Effector memory CD4-positive, alpha-beta T cell (primary cell): ENCODE data around the gene PEAR1.
"Not testable (repeated sequence)": the region's sequence is repeated elsewhere in the genome, so short reads cannot be mapped to it uniquely, and the experiment has no call there.

Experiments used
- DNase-seq, 3 donors: peaks; one replicate each; pipeline ENCODE4 v3.0.0-alpha.2; 2020
- H3K27ac ChIP-seq: 2 replicates; pipeline ENCODE4 v1.7.0; 2013; ENCODE audit warnings: mild to moderate bottlenecking, low read length, moderate library complexity; ENCODE audit not compliant: insufficient read depth, poor library complexity, severe bottlenecking
- H3K27me3 ChIP-seq: replicated peaks from 2 replicates; pipeline ENCODE4 v1.7.0; 2013; ENCODE audit warnings: mild to moderate bottlenecking, low read length; ENCODE audit not compliant: insufficient read depth, control insufficient read depth, poor library complexity, severe bottlenecking
- H3K36me3 ChIP-seq: 2 replicates; pipeline ENCODE4 v1.7.0; 2013; ENCODE audit warnings: mild to moderate bottlenecking, low read length, moderate library complexity; ENCODE audit not compliant: control insufficient read depth, insufficient read depth
- H3K4me1 ChIP-seq: 2 replicates; pipeline ENCODE4 v1.7.0; 2013; ENCODE audit warnings: low read length, mild to moderate bottlenecking; ENCODE audit not compliant: control insufficient read depth, insufficient read depth, poor library complexity, severe bottlenecking
- H3K4me3 ChIP-seq: 2 replicates; pipeline ENCODE4 v1.7.0; 2013; ENCODE audit warnings: low read length, low read depth, mild to moderate bottlenecking; ENCODE audit not compliant: insufficient read depth, poor library complexity, severe bottlenecking
- H3K9me3 ChIP-seq: 2 replicates; pipeline ENCODE4 v1.7.0; 2013; ENCODE audit warnings: mild to moderate bottlenecking, low read length, moderate library complexity; ENCODE audit not compliant: control insufficient read depth

The PEAR1 gene

GRCh38 chr1:156926695-156927094 is 33.2 kb downstream of the PEAR1 start:
- Histone ChIP-seq H3K4me1 (peaks cover 22% of the 10 kb centered on the region), H3K27me3 (peaks cover 57% of the 10 kb centered on the region)
- not testable (repeated sequence) for H3K36me3 ChIP-seq, H3K9me3 ChIP-seq, H3K27ac ChIP-seq, DNase-seq, H3K4me3 ChIP-seq

- no peak overlapping the region for H3K27ac ChIP-seq
- H3K27me3 ChIP-seq: peaks cover 52% of the 10 kb centered on the region
- H3K36me3 ChIP-seq: no peaks in the 10 kb centered on the region
- peak; percentile 16 to 46 (median 31) for DNase-seq
- H3K4me3 ChIP-seq: peak overlapping the region; percentile 16
- peaks cover 22% of the 10 kb centered on the region for H3K4me1 ChIP-seq
- no peaks in the 10 kb centered on the region for H3K9me3 ChIP-seq
Measured at GRCh38 chr1:156927215-156928042, 33.9 kb downstream of the PEAR1 start.

- Histone ChIP-seq H3K27me3 (peaks cover 45% of the 10 kb centered on the region), H3K36me3 (no peaks in the 10 kb centered on the region), H3K9me3 (no peaks in the 10 kb centered on the region), H3K4me1 (peaks cover 22% of the 10 kb centered on the region), H3K4me3 (no peak overlapping the region), H3K27ac (no peak overlapping the region)
- no peak for DNase-seq
Measured at GRCh38 chr1:156928043-156928602, 34.6 kb downstream of the PEAR1 start.

- Histone ChIP-seq H3K9me3 (no peaks in the 10 kb centered on the region), H3K27ac (no peak overlapping the region), H3K4me1 (peaks cover 12% of the 10 kb centered on the region), H3K36me3 (no peaks in the 10 kb centered on the region), H3K27me3 (peaks cover 29% of the 10 kb centered on the region), H3K4me3 (no peak overlapping the region)
- no peak for DNase-seq
Measured at GRCh38 chr1:156929596-156930238, 36.2 kb downstream of the PEAR1 start.

GRCh38 chr1:156930483-156930882 is 37.0 kb downstream of the PEAR1 start:
- H3K9me3 ChIP-seq: no peaks in the 10 kb centered on the region
- peaks cover 23% of the 10 kb centered on the region for H3K27me3 ChIP-seq
- no peak overlapping the region for H3K27ac ChIP-seq
- H3K36me3 ChIP-seq: no peaks in the 10 kb centered on the region
- DNase-seq: no peak
- H3K4me1 ChIP-seq: peaks cover 12% of the 10 kb centered on the region
- H3K4me3 ChIP-seq: no peak overlapping the region

- no peak for DNase-seq
- Histone ChIP-seq H3K9me3 (no peaks in the 10 kb centered on the region), H3K4me3 (no peak overlapping the region), H3K27me3 (peaks cover 20% of the 10 kb centered on the region), H3K27ac (no peak overlapping the region), H3K36me3 (no peaks in the 10 kb centered on the region), H3K4me1 (peaks cover 12% of the 10 kb centered on the region)
Measured at GRCh38 chr1:156931211-156931952, 37.9 kb downstream of the PEAR1 start.

- Histone ChIP-seq H3K4me3 (no peak overlapping the region), H3K9me3 (no peaks in the 10 kb centered on the region), H3K36me3 (no peaks in the 10 kb centered on the region), H3K27me3 (peaks cover 15% of the 10 kb centered on the region), H3K27ac (no peak overlapping the region), H3K4me1 (peaks cover 10% of the 10 kb centered on the region)
- DNase-seq: no peak
Measured at GRCh38 chr1:156931974-156932710, 38.6 kb downstream of the PEAR1 start.

- Histone ChIP-seq H3K36me3 (no peaks in the 10 kb centered on the region), H3K4me3 (no peak overlapping the region), H3K4me1 (no peaks in the 10 kb centered on the region), H3K27ac (no peak overlapping the region), H3K27me3 (peaks cover 5% of the 10 kb centered on the region), H3K9me3 (no peaks in the 10 kb centered on the region)
- no peak for DNase-seq
Measured at GRCh38 chr1:156933136-156933535, 39.6 kb downstream of the PEAR1 start.

- H3K27ac ChIP-seq: no peak overlapping the region
- H3K9me3 ChIP-seq: no peaks in the 10 kb centered on the region
- DNase-seq: no peak
- peaks cover 18% of the 10 kb centered on the region for H3K36me3 ChIP-seq
- H3K4me1 ChIP-seq: no peaks in the 10 kb centered on the region
- no peak overlapping the region for H3K4me3 ChIP-seq
- no peaks in the 10 kb centered on the region for H3K27me3 ChIP-seq
Measured at GRCh38 chr1:156935505-156936128, 42.1 kb downstream of the PEAR1 start.
